Endothelial cell of umbilical vein (primary cell): ENCODE data around the gene TAF4B.

ENCODE experiments used
- CTCF ChIP-seq, 2 donors: IDR thresholded peaks; 1 replicate in 1 of 2; 2 replicates in 1 of 2; pipeline ENCODE4 v1.5.1; 2011; ENCODE audit warnings: low read length in 2 of 2, mild to moderate bottlenecking in 2 of 2, moderate library complexity in 2 of 2, control low read depth in 1 of 2, inconsistent platforms in 1 of 2, low read depth in 1 of 2; ENCODE audit not compliant: insufficient read depth in 1 of 2; ENCODE audit errors: extremely low read depth in 1 of 2
- EZH2 ChIP-seq: IDR thresholded peaks from 2 replicates; pipeline ENCODE4 v1.6.1; 2012; ENCODE audit warnings: borderline replicate concordance, low read depth, mild to moderate bottlenecking, moderate library complexity, low read length, inconsistent platforms; ENCODE audit not compliant: severe bottlenecking
- FOS ChIP-seq: IDR thresholded peaks from 2 replicates; pipeline ENCODE4 v1.6.1; 2011; ENCODE audit warnings: mild to moderate bottlenecking, low read length, moderate library complexity, borderline replicate concordance; ENCODE audit not compliant: insufficient read depth
- GATA2 ChIP-seq: IDR thresholded peaks from 2 replicates; pipeline ENCODE4 v1.7.0; 2011; ENCODE audit warnings: low read depth, mild to moderate bottlenecking, moderate library complexity, mixed read lengths, low read length; ENCODE audit not compliant: insufficient read length, insufficient read depth
- POLR2A ChIP-seq: IDR thresholded peaks from 2 replicates; pipeline ENCODE4 v1.6.1; 2012; ENCODE audit warnings: low read depth, mild to moderate bottlenecking, control low read depth, low read length
- POLR2AphosphoS5 ChIP-seq: IDR thresholded peaks from 2 replicates; pipeline ENCODE4 v1.6.1; 2012; ENCODE audit warnings: low read depth, mild to moderate bottlenecking, control low read depth, low read length, moderate library complexity; ENCODE audit not compliant: insufficient read depth
- TF ChIP-seq, protein P1 (sequence below): IDR thresholded peaks from 2 replicates; pipeline ENCODE4 v1.6.1; 2011; ENCODE audit not compliant: insufficient read depth, insufficient read length

- TF ChIP-seq CTCF (IDR thresholded peaks at IDR 0.05; ENCODE audit: extremely low read depth in 1 of 2, insufficient read depth in 1 of 2, low read depth in 1 of 2, low read length in 2 of 2) (no peak), POLR2AphosphoS5 (no peak), EZH2 (no peak), POLR2A (no peak), FOS (no peak), GATA2 (no peak)
- TF ChIP-seq, protein P1, sequence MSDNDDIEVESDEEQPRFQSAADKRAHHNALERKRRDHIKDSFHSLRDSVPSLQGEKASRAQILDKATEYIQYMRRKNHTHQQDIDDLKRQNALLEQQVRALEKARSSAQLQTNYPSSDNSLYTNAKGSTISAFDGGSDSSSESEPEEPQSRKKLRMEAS = no peak
Measured at GRCh38 chr18:26332991-26333390, 106.7 kb downstream of the TAF4B start.
